Measurements from ENCODE around the gene CHAD.

CHAD gene

DNA sequence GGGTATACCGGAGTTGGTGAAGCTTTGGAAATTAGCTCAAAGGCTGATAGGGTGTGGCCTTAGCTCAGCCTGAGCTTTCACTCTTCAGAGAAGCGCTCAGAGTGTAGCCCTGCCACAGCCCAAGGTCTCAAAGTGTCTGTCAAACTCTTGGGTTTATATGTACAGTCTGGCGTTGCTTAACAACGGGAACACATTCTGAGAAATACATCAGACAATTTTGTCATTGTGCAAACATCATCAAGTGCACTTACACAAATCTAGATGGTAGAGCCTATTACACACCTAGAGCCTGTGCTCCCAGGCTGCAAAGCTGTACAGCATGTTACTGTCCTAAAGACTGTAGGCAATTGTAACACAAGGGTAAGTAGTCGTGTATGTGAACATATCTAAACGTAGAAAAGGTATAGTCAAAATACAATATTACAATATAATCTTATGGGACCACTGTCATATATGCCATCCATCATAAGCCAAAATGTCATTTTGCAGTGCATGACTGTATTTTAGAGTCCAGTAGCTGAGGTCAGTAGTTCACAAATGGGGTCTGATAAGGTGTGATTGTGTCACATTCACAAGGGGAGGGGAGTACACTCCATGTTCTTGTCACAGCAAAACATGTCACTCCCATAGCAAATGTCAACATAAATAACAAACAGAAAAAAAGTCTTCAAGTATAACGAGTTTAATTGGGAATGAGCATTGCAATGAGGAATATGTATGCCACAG, 20.6 kb downstream of the CHAD start:
- Histone ChIP-seq H3K9ac (ENCODE audit: low read length) (no peak overlapping the region), H4K20me1 (ENCODE audit: insufficient read depth, low read length) (no peaks in the 10 kb centered on the region), H3K9me3 (replicated peaks; ENCODE audit: insufficient read depth, low read length) (no peaks in the 10 kb centered on the region), H3F3A (ENCODE audit: insufficient read depth, low read length) (no peaks in the 10 kb centered on the region), H2AFZ (ENCODE audit: low read length) (no peak overlapping the region), H3K79me2 (ENCODE audit: low read length) (no peaks in the 10 kb centered on the region), H3K36me3 (replicated peaks; ENCODE audit: insufficient read depth, low read length) (no peaks in the 10 kb centered on the region), H3K9me2 (replicated peaks; ENCODE audit: insufficient read depth, low read length) (no peaks in the 10 kb centered on the region), H3K4me1 (ENCODE audit: low read length) (no peaks in the 10 kb centered on the region), H3K27me3 (replicated peaks; ENCODE audit: insufficient read depth, low read length) (no peaks in the 10 kb centered on the region), H3K27ac (ENCODE audit: low read length) (no peak overlapping the region), H3K4me3 (ENCODE audit: low read length) (no peak overlapping the region), H3K4me2 (ENCODE audit: low read depth, low read length) (no peak overlapping the region)
- TF ChIP-seq, protein P1, sequence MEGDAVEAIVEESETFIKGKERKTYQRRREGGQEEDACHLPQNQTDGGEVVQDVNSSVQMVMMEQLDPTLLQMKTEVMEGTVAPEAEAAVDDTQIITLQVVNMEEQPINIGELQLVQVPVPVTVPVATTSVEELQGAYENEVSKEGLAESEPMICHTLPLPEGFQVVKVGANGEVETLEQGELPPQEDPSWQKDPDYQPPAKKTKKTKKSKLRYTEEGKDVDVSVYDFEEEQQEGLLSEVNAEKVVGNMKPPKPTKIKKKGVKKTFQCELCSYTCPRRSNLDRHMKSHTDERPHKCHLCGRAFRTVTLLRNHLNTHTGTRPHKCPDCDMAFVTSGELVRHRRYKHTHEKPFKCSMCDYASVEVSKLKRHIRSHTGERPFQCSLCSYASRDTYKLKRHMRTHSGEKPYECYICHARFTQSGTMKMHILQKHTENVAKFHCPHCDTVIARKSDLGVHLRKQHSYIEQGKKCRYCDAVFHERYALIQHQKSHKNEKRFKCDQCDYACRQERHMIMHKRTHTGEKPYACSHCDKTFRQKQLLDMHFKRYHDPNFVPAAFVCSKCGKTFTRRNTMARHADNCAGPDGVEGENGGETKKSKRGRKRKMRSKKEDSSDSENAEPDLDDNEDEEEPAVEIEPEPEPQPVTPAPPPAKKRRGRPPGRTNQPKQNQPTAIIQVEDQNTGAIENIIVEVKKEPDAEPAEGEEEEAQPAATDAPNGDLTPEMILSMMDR (IDR thresholded peaks at IDR 0.05; ENCODE audit: low read length) = no peak
- TF ChIP-seq EZH2phosphoT487 (IDR thresholded peaks at IDR 0.05; ENCODE audit: low read length) (no peak), EZH2 (optimal IDR thresholded peaks at IDR 0.05; ENCODE audit: low read depth, low read length) (no peak)
- no peak for DNase-seq

DNA sequence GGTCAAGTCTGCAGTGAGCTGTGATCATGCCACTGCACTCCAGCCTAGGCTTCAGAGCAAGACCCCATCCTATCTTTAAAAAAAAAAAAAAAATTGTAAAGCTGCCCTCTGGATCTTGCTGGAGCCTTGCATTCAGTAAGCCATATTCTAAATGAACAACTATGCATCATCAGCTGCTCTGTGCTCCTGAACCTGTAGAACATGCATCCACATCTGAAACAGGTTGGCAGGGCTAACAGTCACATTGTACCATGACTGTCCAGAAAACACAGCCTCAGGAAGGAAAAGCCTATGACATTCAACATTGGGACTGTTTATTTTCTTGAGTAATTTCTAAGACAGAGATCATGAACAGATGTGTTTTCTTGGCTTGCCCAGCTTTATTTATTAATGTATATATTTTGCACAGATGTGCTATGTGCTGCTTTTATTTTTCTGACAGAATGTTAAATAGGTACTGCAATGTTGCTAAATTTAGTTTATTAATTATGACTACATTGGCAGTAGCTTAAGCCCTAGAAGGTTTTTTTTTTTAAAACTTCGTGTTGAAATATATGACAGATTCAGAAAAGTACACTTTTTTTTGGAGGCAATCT, 22.9 kb downstream of the CHAD start:
- Histone ChIP-seq H3K9me2 (replicated peaks; ENCODE audit: insufficient read depth, low read length) (no peaks in the 10 kb centered on the region), H3K27ac (ENCODE audit: low read length) (no peak overlapping the region), H2AFZ (ENCODE audit: low read length) (no peak overlapping the region), H3K79me2 (ENCODE audit: low read length) (no peaks in the 10 kb centered on the region), H3K9ac (ENCODE audit: low read length) (no peak overlapping the region), H3K36me3 (replicated peaks; ENCODE audit: insufficient read depth, low read length) (no peaks in the 10 kb centered on the region), H3K9me3 (replicated peaks; ENCODE audit: insufficient read depth, low read length) (no peaks in the 10 kb centered on the region), H3F3A (ENCODE audit: insufficient read depth, low read length) (no peaks in the 10 kb centered on the region), H3K4me1 (ENCODE audit: low read length) (no peaks in the 10 kb centered on the region), H3K4me3 (ENCODE audit: low read length) (no peak overlapping the region), H4K20me1 (ENCODE audit: insufficient read depth, low read length) (no peaks in the 10 kb centered on the region), H3K27me3 (replicated peaks; ENCODE audit: insufficient read depth, low read length) (no peaks in the 10 kb centered on the region), H3K4me2 (ENCODE audit: low read depth, low read length) (no peak overlapping the region)
- TF ChIP-seq, protein P1 (IDR thresholded peaks at IDR 0.05; ENCODE audit: low read length) = no peak
- no peak for TF ChIP-seq EZH2 (optimal IDR thresholded peaks at IDR 0.05; ENCODE audit: low read depth, low read length)
- TF ChIP-seq EZH2phosphoT487 (IDR thresholded peaks at IDR 0.05; ENCODE audit: low read length) = no peak
- no peak for DNase-seq

DNA sequence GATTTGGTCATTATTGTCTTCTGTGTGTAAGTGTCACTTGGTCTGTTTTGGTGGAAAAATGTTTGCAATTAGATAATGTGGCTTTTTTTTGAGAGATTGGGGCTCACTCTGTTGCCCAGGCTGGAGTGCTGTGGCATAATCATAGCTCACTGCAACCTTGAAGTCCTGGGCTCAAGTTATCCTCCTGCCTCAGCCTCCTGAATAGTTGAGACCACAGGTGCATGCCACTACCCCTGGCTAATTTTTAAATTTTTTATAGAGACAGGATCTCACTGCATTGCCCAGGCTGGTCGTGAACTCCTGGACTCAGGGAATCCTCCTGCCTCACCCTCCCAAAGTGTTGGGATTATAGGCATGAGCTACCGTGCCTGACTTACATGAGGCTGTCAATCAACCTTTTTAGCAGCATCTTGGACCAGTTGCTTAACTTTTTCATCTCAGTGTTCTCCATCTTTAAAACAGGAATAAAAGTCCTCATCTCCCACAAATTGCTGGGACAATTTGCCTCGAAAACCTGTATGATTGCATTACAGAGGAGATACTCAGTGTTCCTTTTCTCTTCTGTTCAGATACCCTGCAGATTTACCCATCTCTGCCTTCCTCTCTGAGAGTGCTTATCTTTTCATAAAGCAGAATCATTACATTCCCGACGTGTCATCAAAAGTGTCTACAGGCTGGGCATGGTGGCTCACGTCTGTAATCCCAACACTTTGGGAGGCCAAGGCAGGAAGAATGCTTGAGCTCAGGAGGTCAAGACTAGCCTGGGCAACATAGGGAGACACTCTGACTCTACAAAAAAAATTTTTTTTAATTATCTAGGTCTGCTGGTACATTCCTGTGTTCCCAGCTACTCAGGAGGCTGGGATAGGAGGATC, 23.6 kb downstream of the CHAD start:
- H2AFZ ChIP-seq (ENCODE audit: low read length) = no peak overlapping the region
- no peaks in the 10 kb centered on the region for H3F3A ChIP-seq (ENCODE audit: insufficient read depth, low read length)
- no peak for DNase-seq
- no peak overlapping the region for H3K9ac ChIP-seq (ENCODE audit: low read length)
- TF ChIP-seq EZH2phosphoT487 (IDR thresholded peaks at IDR 0.05; ENCODE audit: low read length) (no peak), EZH2 (optimal IDR thresholded peaks at IDR 0.05; ENCODE audit: low read depth, low read length) (no peak)
- TF ChIP-seq, protein P1 (IDR thresholded peaks at IDR 0.05; ENCODE audit: low read length) = no peak
- no peak overlapping the region for H3K4me2 ChIP-seq (ENCODE audit: low read depth, low read length)
- H3K9me3 ChIP-seq (replicated peaks; ENCODE audit: insufficient read depth, low read length) = no peaks in the 10 kb centered on the region
- no peaks in the 10 kb centered on the region for H3K79me2 ChIP-seq (ENCODE audit: low read length)
- no peaks in the 10 kb centered on the region for H3K4me1 ChIP-seq (ENCODE audit: low read length)
- H3K9me2 ChIP-seq (replicated peaks; ENCODE audit: insufficient read depth, low read length) = no peaks in the 10 kb centered on the region
- H3K27me3 ChIP-seq (replicated peaks; ENCODE audit: insufficient read depth, low read length) = no peaks in the 10 kb centered on the region
- H4K20me1 ChIP-seq (ENCODE audit: insufficient read depth, low read length) = no peaks in the 10 kb centered on the region
- H3K27ac ChIP-seq (ENCODE audit: low read length) = no peak overlapping the region
- no peak overlapping the region for H3K4me3 ChIP-seq (ENCODE audit: low read length)
- no peaks in the 10 kb centered on the region for H3K36me3 ChIP-seq (replicated peaks; ENCODE audit: insufficient read depth, low read length)
